SU-DHL-6 (cell line): Measurements from ENCODE around the gene NECTIN3.

ENCODE experiments used
- CTCF ChIP-seq: fragments of 200-600 bp; sonication (generic); IDR thresholded peaks from one replicate; pipeline ENCODE4 v1.5.1; 2017; ENCODE audit warnings: antibody characterized with exemption, mild to moderate bottlenecking, low read length, moderate library complexity; ENCODE audit not compliant: insufficient read depth, poor library complexity, severe bottlenecking
- EZH2phosphoT487 ChIP-seq: fragments of 200-600 bp; sonication (generic), shearing (Covaris generic); conservative IDR thresholded peaks from 2 replicates; pipeline ENCODE4 v1.6.1; 2018; ENCODE audit warnings: mild to moderate bottlenecking, antibody characterized with exemption, low read length, moderate library complexity, mixed read lengths

GRCh38 chr3:111210866-111211564 lies 139.4 kb downstream of the NECTIN3 start:
- TF ChIP-seq CTCF (no peak), EZH2phosphoT487 (no peak)
